ENCODE results near the gene ARSA. TPM values are rescaled to one million over a fixed set of nuclear protein-coding genes. Genes with fewer than 3 reads are reported as not detected.

The ARSA gene
- total and polyA plus RNA-seq, 4 experiments from 2014 or later: 7.8 to 86.8 (median 48.1) TPM

Other genes starting within 250 kb of the ARSA start
- 100 to 1,000 TPM; 217 to 221 TPM for gene SBF1, start 153.1 kb downstream of the ARSA start, total RNA-seq
- gene SBF1, start 153.1 kb downstream of the ARSA start, polyA plus RNA-seq: 10 to 100 TPM; 13.2 to 42.9 TPM
- 1 to 10 TPM; 4.4 to 4.5 TPM for gene ADM2, start 146.6 kb downstream of the ARSA start, total RNA-seq
- under 1 TPM; 0.07 to 0.48 TPM for gene ADM2, start 146.6 kb downstream of the ARSA start, polyA plus RNA-seq
- not detected for gene MIOX, start 141.3 kb downstream of the ARSA start, total RNA-seq
- gene MIOX, start 141.3 kb downstream of the ARSA start, polyA plus RNA-seq: not detected
- 100 to 1,000 TPM; 152 to 155 TPM for gene LMF2, start 120.5 kb downstream of the ARSA start, total RNA-seq
- 10 to 100 TPM; 21.7 to 33.8 TPM for gene LMF2, start 120.5 kb downstream of the ARSA start, polyA plus RNA-seq
- 10 to 100 TPM; 81.1 to 81.8 TPM for gene NCAPH2, start 119.9 kb downstream of the ARSA start, total RNA-seq
- gene NCAPH2, start 119.9 kb downstream of the ARSA start, polyA plus RNA-seq: 10 to 100 TPM; 36.4 to 36.9 TPM
- not detected for gene SCO2, start 102.6 kb downstream of the ARSA start, total RNA-seq
- gene SCO2, start 102.6 kb downstream of the ARSA start, polyA plus RNA-seq: 1 to 10 TPM; 3.6 to 8.1 TPM
- gene TYMP, start 98.1 kb downstream of the ARSA start, total RNA-seq: 10 to 100 TPM; 15.7 to 18.0 TPM
- gene TYMP, start 98.1 kb downstream of the ARSA start, polyA plus RNA-seq: 10 to 100 TPM; 22.0 to 30.9 TPM
- 1 to 10 TPM; 7.0 to 7.5 TPM for gene KLHDC7B, start 82.3 kb downstream of the ARSA start, total RNA-seq
- 1 to 10 TPM; 4.3 to 7.5 TPM for gene KLHDC7B, start 82.3 kb downstream of the ARSA start, polyA plus RNA-seq
- gene SYCE3, start 65.2 kb downstream of the ARSA start, total RNA-seq: not detected
- under 1 TPM in 1 of 2 donors, not detected in 1; 0.83 TPM for gene SYCE3, start 65.2 kb downstream of the ARSA start, polyA plus RNA-seq
- gene CPT1B, start 49.7 kb downstream of the ARSA start, total RNA-seq: 10 to 100 TPM; 68.0 to 70.0 TPM
- gene CPT1B, start 49.7 kb downstream of the ARSA start, polyA plus RNA-seq: 1 to 10 TPM in 1 of 2 donors, not detected in 1; 2.3 TPM
- 100 to 1,000 TPM; 178 to 196 TPM for gene CHKB, start 45.3 kb downstream of the ARSA start, total RNA-seq
- gene CHKB, start 45.3 kb downstream of the ARSA start, polyA plus RNA-seq: 10 to 100 TPM; 30.7 to 40.3 TPM
- gene MAPK8IP2, start 27.4 kb downstream of the ARSA start, total RNA-seq: under 1 TPM; 0.22 to 0.49 TPM
- not detected for gene MAPK8IP2, start 27.4 kb downstream of the ARSA start, polyA plus RNA-seq
- gene SHANK3, start 44.7 kb upstream of the ARSA start, total RNA-seq: not detected
- gene SHANK3, start 44.7 kb upstream of the ARSA start, polyA plus RNA-seq: not detected
- gene ACR, start 110.1 kb upstream of the ARSA start, total RNA-seq: not detected
- gene ACR, start 110.1 kb upstream of the ARSA start, polyA plus RNA-seq: not detected
- gene RABL2B, start 155.5 kb upstream of the ARSA start, total RNA-seq: 10 to 100 TPM; 76.1 to 84.5 TPM
- 10 to 100 TPM; 27.7 to 30.0 TPM for gene RABL2B, start 155.5 kb upstream of the ARSA start, polyA plus RNA-seq